ENCODE results near the gene SHPK. TPM values are rescaled to one million over a fixed set of nuclear protein-coding genes. Genes with fewer than 3 reads are reported as not detected.

Gene SHPK
- total RNA-seq, 1 donor from 2014 or later = 22.0 TPM

- H3K9me3 Mint-ChIP-seq (ENCODE audit: low read depth) = no peaks in the 10 kb centered on the region
These were observed 45.0 kb upstream of the SHPK start for GRCh38 chr17:3681057-3681456.

GRCh38 chr17:3679531-3680126 is 43.6 kb upstream of the SHPK start:
- no peak for DNase-seq (ENCODE audit: low spot score, unreplicated experiment)
- Mint-ChIP-seq H3K27me3 (peaks cover 18% of the 10 kb centered on the region), H3K4me3 (ENCODE audit: low read depth) (no peak overlapping the region), H3K4me1 (ENCODE audit: low read depth) (no peaks in the 10 kb centered on the region), H3K27ac (no peak overlapping the region), H3K36me3 (ENCODE audit: insufficient read depth) (no peaks in the 10 kb centered on the region), H3K9me3 (ENCODE audit: low read depth) (no peaks in the 10 kb centered on the region)
- TF ChIP-seq CTCF (IDR thresholded peaks at IDR 0.05; ENCODE audit: unreplicated experiment) = no peak

More at GRCh38 chr17:3681057-3681456, 45.0 kb upstream of the SHPK start:
- no peak for DNase-seq (ENCODE audit: low spot score, unreplicated experiment)
- Mint-ChIP-seq H3K27ac (no peak overlapping the region), H3K36me3 (ENCODE audit: insufficient read depth) (no peaks in the 10 kb centered on the region), H3K27me3 (peaks cover 13% of the 10 kb centered on the region), H3K4me1 (ENCODE audit: low read depth) (no peaks in the 10 kb centered on the region), H3K4me3 (ENCODE audit: low read depth) (no peak overlapping the region)
- TF ChIP-seq CTCF (IDR thresholded peaks at IDR 0.05; ENCODE audit: unreplicated experiment) = no peak

GRCh38 chr17:3678821-3679530 is 42.9 kb upstream of the SHPK start:
- Mint-ChIP-seq H3K4me1 (ENCODE audit: low read depth) (no peaks in the 10 kb centered on the region), H3K36me3 (ENCODE audit: insufficient read depth) (no peaks in the 10 kb centered on the region), H3K9me3 (ENCODE audit: low read depth) (no peaks in the 10 kb centered on the region), H3K27me3 (peaks cover 21% of the 10 kb centered on the region), H3K4me3 (ENCODE audit: low read depth) (no peak overlapping the region), H3K27ac (no peak overlapping the region)
- DNase-seq (ENCODE audit: low spot score, unreplicated experiment) = no peak
- no peak for TF ChIP-seq CTCF (IDR thresholded peaks at IDR 0.05; ENCODE audit: unreplicated experiment)

- no peak for DNase-seq (ENCODE audit: low spot score, unreplicated experiment)
- Mint-ChIP-seq H3K27me3 (peaks cover 21% of the 10 kb centered on the region), H3K4me1 (ENCODE audit: low read depth) (no peaks in the 10 kb centered on the region), H3K36me3 (ENCODE audit: insufficient read depth) (no peaks in the 10 kb centered on the region), H3K27ac (no peak overlapping the region), H3K4me3 (ENCODE audit: low read depth) (no peak overlapping the region), H3K9me3 (ENCODE audit: low read depth) (no peaks in the 10 kb centered on the region)
- peak; percentile 16 for TF ChIP-seq CTCF (IDR thresholded peaks at IDR 0.05; ENCODE audit: unreplicated experiment)
These were observed 42.2 kb upstream of the SHPK start for GRCh38 chr17:3678095-3678820.

GRCh38 chr17:3675886-3676285 is 39.8 kb upstream of the SHPK start:
- H3K27me3 Mint-ChIP-seq = peaks cover 12% of the 10 kb centered on the region
- H3K4me1 Mint-ChIP-seq (ENCODE audit: low read depth) = no peaks in the 10 kb centered on the region
- no peak for DNase-seq (ENCODE audit: low spot score, unreplicated experiment)
- H3K4me3 Mint-ChIP-seq (ENCODE audit: low read depth) = no peak overlapping the region
- H3K27ac Mint-ChIP-seq = no peak overlapping the region
- peaks cover 2% of the 10 kb centered on the region for H3K36me3 Mint-ChIP-seq (ENCODE audit: insufficient read depth)
- no peaks in the 10 kb centered on the region for H3K9me3 Mint-ChIP-seq (ENCODE audit: low read depth)
- TF ChIP-seq CTCF (IDR thresholded peaks at IDR 0.05; ENCODE audit: unreplicated experiment) = no peak

Measured in progenitor cell of endocrine pancreas (in vitro differentiated cells).